GM19035 (cell line): Measurements from ENCODE around the gene ANKRD12.

Experiments used
- ATAC-seq: cut with Tn5 transposase; IDR thresholded peaks from one replicate; pipeline ENCODE4 v1.9.1; 2021; ENCODE audit not compliant: unreplicated experiment

ANKRD12 gene

GRCh38 chr18:9181275-9181674 lies 44.7 kb downstream of the ANKRD12 start:
- no peak for ATAC-seq

- no peak for ATAC-seq
Measured at GRCh38 chr18:9182852-9183399, 46.3 kb downstream of the ANKRD12 start.

DNA sequence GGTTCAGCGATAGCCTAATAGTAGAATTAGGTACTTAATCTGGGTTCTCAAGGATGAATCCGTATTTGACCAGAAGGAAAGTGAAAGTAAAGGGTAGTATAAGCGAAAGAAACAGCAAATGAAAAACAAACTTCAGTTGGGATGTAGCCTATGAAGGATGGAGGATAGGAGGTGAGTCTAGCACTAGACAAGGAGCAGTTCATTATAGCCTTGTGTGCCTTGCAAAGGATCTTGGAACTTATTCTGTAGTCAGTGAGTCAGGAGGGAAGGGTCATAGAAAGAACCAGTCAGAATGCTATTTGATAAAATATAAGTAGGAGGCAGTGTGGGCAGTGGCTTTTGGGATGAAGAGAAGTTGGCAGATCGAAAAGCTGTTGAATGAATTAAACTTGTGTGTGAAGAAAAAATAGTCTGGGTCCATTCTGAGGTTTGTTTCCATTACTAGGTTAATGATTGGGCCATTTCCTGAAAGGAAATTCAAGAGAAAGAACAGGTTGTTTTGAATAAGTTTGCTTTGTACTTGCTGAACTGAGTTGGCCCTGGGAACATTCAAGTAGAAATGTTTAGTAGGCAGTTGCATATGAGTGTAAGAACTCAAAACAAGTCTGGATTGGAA lies 48.5 kb downstream of the ANKRD12 start:
- ATAC-seq = no peak

DNA sequence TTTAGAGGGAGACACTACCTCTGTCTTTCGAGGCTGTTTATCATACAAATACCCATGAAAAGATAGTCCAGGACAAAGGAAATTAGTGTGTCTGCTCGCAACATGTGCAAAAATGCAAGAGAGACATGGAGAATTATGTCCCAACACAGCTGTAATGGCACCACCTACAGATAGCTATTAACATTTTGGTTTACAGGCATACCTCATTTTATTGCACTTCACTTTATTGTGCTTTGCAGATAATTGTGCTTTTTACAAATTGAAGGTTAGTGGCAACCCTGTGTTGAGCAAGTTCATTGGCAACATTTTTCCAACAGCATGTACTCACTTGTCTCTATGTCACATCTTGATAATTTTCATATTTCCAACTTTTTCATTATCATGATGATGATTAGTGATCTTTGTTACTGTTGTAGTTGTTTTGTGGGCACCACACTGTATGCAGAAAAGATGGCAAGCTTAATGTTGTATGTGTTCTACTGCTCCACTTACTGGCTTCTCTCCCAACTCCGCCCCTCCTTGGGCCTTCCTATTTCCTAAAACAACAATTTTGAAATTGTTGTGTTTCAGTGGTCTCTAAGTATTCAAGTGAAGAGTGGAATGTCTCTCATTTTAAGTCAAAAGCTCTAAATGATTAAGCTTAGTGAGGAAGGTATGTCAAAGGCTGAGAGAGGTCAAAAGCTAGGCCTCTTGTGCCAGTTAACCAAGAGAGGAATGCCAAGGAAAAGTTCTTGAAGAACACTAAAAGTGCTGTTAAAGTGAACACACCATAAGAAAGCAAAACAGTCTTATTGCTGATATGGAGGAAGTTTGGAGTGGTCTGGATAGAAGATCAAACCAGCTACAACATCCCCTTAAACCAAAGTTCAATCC lies 52.0 kb downstream of the ANKRD12 start:
- ATAC-seq = no peak

- no peak for ATAC-seq
Measured at GRCh38 chr18:9189491-9189890, 52.9 kb downstream of the ANKRD12 start.

GRCh38 chr18:9191658-9192256 lies 55.2 kb downstream of the ANKRD12 start:
- ATAC-seq = no peak

DNA sequence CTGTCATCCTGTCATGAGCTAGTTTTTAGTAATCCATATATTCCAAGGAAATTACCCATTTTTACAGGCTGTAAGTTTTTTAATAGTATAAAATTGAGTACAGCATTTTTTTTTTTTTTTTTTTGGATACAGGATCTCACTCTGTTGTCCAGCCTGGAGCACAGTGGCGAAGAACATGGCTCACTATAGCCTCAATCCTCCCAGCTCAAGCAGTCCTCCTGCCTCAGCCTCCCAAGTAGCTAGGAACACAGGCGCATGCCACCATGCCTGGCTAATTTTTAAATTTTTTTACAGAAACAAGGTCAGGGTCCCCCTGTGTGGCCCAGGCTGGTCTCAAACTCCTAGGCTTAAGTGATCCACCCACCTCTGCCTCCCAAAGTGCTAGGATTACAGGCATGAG lies 56.5 kb downstream of the ANKRD12 start:
- no peak for ATAC-seq

DNA sequence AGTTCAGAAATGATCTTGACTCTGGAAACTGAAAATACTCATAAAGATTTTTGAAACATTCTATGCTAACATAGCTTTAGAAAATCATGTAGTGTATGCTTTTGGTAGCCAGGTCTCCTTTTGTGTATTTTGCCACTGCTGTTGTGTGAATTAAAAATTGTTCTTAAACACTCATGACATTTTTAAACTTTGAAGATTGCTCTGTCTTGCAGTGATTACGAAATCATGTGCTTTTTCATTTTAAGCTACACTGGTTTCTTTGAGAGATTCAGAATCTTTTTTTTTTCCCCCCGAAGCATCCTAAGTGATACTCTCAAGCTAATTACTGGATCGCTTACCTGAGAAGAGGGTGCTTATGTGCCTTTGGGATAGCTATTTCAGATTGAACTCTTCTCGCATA lies 60.0 kb downstream of the ANKRD12 start:
- ATAC-seq = no peak

DNA sequence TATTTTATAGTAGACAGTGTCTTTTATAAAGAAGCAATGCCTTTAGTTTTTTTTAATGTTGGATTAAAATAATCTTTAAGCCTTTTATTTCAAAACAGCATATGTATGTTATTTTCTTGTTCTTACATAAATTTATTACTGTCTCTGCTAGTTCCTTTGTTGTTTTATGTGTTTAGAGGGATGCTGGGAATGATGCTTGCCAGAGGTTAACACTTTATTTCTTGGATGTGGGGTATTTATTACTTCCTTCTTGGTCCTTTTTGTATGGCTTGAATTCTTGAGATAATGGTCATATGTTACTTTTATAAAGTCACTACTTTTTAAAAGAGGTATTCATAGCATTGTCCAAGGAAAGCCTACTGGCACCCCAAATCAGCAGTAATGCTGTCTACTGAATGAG lies 63.1 kb downstream of the ANKRD12 start:
- no peak for ATAC-seq

DNA sequence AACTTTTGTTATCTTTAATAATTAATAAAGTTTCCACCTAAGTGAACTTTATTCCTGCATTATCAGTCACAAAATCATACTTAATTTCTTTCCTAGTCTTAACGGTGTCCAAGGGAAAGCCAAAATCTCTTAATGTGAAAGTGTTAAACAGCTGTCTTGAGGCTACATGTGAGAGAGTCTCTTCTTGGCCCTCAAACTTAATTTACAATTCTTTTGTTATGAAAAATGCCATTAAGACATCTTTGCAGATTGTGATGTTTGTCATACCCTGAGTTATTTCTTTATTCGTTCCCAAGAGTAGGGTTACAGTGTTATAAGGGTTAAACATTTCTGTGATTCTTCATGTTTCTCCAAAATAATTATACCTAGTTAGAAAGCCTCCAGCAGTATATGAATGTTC lies 64.6 kb downstream of the ANKRD12 start:
- no peak for ATAC-seq

GRCh38 chr18:9204659-9205058 lies 68.1 kb downstream of the ANKRD12 start:
- no peak for ATAC-seq

- ATAC-seq = no peak
Measured at GRCh38 chr18:9206421-9206820, 69.8 kb downstream of the ANKRD12 start.

DNA sequence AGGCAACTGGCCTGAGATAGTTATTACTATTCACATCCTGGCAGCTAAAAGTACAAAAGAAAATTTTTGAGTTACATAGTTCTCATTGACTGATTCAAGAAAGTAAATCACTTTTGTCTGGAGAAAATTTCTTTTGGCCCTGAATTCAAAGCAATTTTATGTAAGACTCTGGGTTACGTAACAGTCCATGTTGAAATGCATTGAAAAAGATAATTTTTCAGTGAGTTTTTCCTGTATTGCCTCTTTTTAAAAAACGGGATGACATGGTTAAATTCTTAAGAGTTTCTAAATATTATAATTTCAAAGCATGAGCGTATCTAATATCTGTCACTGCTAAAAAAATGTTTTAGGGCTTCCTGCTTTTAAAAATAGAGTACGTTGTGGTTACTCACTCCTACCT lies 72.7 kb downstream of the ANKRD12 start:
- ATAC-seq = no peak

DNA sequence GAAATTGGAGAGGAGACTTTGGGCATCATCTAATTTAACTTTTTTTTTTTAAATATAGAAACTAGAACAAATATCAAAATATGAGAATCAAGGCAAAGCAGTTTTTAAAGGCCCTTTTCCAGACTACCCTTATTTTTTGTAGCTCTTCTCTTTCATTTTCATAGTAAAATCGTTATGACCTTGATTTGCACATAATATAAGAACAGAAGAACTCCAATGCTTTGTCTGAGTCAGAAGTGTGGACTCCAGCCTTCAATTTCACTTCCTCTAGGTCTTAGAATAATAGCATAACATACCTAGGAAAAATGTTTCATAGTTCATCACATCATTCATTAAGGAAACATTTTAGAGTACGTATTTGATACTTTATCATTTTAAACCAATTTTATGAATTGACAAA lies 74.4 kb downstream of the ANKRD12 start:
- ATAC-seq = no peak

GRCh38 chr18:9211955-9212354 lies 75.4 kb downstream of the ANKRD12 start:
- ATAC-seq = no peak

GRCh38 chr18:9215221-9215933 lies 78.8 kb downstream of the ANKRD12 start:
- ATAC-seq = no peak

- no peak for ATAC-seq
Measured at GRCh38 chr18:9216459-9216858, 79.9 kb downstream of the ANKRD12 start.

- ATAC-seq = no peak
Measured at GRCh38 chr18:9217743-9218451, 81.3 kb downstream of the ANKRD12 start.

DNA sequence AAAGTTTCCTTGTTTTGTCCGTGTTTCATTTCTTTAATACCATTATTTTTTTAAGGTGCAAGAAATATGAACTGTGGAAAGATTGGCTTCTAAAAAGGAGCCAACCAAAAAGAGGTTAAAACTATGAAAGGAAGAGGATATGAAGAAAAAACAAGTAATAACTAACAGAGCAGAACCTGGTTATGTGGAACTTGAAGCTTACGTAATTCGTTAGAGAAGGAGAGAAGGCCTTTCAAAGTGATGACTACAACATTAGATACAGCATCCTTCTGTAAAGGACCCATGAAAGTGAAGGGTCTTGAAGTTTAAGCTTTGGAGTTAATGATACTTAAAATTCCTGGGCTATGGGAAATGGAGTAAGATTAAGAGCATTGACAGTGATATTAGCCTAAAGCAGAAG lies 84.5 kb downstream of the ANKRD12 start:
- no peak for ATAC-seq

DNA sequence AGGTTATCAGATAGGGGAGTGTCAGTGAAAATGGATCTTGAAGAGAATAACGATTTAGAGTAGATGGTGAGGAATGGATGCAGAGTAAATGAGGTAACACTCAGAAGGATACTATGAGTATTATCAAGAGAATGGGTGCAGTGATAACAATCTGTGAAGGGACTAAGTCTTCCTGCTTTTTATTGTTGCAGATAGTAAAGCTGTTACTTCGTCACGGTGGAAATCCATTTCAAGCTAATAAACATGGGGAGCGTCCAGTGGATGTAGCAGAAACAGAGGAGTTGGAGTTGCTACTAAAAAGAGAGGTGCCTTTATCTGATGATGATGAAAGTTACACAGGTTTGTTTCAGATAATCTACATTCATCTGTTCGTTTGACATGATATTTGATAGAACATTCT lies 85.1 kb downstream of the ANKRD12 start:
- no peak for ATAC-seq

- no peak for ATAC-seq
Measured at GRCh38 chr18:9223356-9223755, 86.8 kb downstream of the ANKRD12 start.
